Brain microvascular endothelial cell (primary cell): Measurements from ENCODE around the gene EVI2A.

Experiments used
- DNase-seq: peaks from one replicate; pipeline ENCODE4 v3.0.0-alpha.2; 2020
- H3K27ac ChIP-seq: fragments of 250-450 bp; sonication (Bioruptor Pico); 2 replicates; pipeline ENCODE4 v1.5.1; 2020; ENCODE audit warnings: mild to moderate bottlenecking, moderate library complexity
- H3K27me3 ChIP-seq: fragments of 250-450 bp; sonication (Bioruptor Pico); replicated peaks from 2 replicates; pipeline ENCODE4 v1.5.1; 2020; ENCODE audit warnings: mild to moderate bottlenecking
- H3K36me3 ChIP-seq: fragments of 250-450 bp; sonication (Bioruptor Pico); replicated peaks from 2 replicates; pipeline ENCODE4 v1.5.1; 2020; ENCODE audit warnings: mild to moderate bottlenecking
- H3K4me3 ChIP-seq: 2 replicates; pipeline ENCODE4 v1.5.1; 2011; ENCODE audit warnings: low read depth, mild to moderate bottlenecking, control low read depth, low read length, moderate library complexity
- CTCF ChIP-seq: IDR thresholded peaks from 2 replicates; pipeline ENCODE4 v1.5.1; 2011; ENCODE audit warnings: low read depth, mild to moderate bottlenecking, moderate library complexity, low read length, control low read depth, inconsistent platforms; ENCODE audit errors: missing control alignments
- in situ Hi-C: cut with HindIII; loops from 2 replicates; pipeline ENCODE4 v1.10.0; 2017; ENCODE audit warnings: low sequenced_read_pairs, low pct_ligation_motif_present

The EVI2A gene

GRCh38 chr17:31269036-31269577 is 52.3 kb downstream of the EVI2A start:
- Histone ChIP-seq H3K27me3 (no peaks in the 10 kb centered on the region), H3K27ac (peak overlapping the region; percentile 28), H3K36me3 (peaks cover 4% of the 10 kb centered on the region), H3K4me3 (no peak overlapping the region)
- no peak for TF ChIP-seq CTCF
- no peak for DNase-seq
- in situ Hi-C loops, result no loop called here
